GM06990 (cell line): ENCODE measurements around the gene NYNRIN.

ENCODE experiments used
- DNase-seq: peaks from one replicate; pipeline ENCODE4 v3.0.0-alpha.2; 2011; ENCODE audit not compliant: insufficient read length; ENCODE audit errors: extremely low read depth
- H3K27me3 ChIP-seq: replicated peaks from 2 replicates; pipeline ENCODE4 v1.6.0; 2011; ENCODE audit warnings: low read length; ENCODE audit not compliant: control insufficient read depth, insufficient read depth
- H3K36me3 ChIP-seq: 2 replicates; pipeline ENCODE4 v1.5.1; 2011; ENCODE audit warnings: low read length; ENCODE audit not compliant: control insufficient read depth, insufficient read depth
- H3K4me3 ChIP-seq: replicated peaks from 2 replicates; pipeline ENCODE4 v1.5.1; 2011; ENCODE audit warnings: low read depth, mild to moderate bottlenecking, control low read depth, low read length
- TF ChIP-seq, protein P1 (sequence below): IDR thresholded peaks from 2 replicates; pipeline ENCODE4 v1.5.1; 2011; ENCODE audit warnings: low read length, control low read depth, mild to moderate bottlenecking, inconsistent platforms; ENCODE audit not compliant: insufficient read depth, poor library complexity, severe bottlenecking

The NYNRIN gene

DNA sequence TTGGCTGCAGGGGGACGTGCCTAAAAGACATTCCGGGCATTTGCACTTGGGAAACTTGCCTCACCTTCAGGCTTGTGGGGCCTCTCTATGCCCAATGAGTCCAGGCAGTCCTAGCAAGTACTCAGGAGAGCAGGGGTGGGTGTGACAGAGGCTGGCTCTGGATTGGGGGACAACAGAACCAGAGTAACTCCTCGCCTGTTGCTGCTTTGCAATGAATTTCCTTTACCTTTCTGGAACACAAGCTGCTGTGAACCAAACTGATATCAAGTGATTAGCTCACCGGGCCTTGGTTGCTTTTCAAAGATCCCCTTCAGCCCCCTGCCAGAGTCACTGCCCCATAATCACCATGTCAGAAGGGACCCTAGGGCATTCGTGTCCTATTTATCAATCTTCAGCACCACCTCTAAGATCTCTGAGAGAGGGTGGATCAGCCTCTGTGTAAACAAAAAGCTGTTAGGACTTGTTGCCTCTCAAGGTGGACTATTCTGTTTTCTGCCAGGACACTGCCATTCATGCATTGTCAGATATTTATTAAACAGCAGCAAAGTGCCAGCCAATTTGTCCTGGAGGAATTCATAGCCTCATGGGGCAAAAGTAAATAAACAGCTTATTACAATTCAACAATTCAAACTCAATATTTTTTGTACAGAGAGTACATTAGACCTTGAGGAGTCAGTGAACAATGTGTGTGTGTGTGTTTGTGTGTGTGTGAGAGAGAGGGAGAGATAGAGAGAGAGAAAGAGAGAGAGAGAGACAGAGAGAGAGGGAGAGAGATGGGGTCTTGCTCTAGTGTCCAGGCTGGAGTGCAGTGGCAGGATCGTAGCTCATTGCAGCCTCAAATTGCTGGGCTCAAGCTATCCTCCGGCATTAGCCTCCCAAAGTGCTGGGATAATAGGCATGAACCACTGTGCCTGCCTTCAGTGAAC lies 19.6 kb upstream of the NYNRIN start:
- Histone ChIP-seq H3K4me3 (no peak overlapping the region), H3K27me3 (no peaks in the 10 kb centered on the region)
- TF ChIP-seq, protein P1, sequence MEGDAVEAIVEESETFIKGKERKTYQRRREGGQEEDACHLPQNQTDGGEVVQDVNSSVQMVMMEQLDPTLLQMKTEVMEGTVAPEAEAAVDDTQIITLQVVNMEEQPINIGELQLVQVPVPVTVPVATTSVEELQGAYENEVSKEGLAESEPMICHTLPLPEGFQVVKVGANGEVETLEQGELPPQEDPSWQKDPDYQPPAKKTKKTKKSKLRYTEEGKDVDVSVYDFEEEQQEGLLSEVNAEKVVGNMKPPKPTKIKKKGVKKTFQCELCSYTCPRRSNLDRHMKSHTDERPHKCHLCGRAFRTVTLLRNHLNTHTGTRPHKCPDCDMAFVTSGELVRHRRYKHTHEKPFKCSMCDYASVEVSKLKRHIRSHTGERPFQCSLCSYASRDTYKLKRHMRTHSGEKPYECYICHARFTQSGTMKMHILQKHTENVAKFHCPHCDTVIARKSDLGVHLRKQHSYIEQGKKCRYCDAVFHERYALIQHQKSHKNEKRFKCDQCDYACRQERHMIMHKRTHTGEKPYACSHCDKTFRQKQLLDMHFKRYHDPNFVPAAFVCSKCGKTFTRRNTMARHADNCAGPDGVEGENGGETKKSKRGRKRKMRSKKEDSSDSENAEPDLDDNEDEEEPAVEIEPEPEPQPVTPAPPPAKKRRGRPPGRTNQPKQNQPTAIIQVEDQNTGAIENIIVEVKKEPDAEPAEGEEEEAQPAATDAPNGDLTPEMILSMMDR, result no peak

DNA sequence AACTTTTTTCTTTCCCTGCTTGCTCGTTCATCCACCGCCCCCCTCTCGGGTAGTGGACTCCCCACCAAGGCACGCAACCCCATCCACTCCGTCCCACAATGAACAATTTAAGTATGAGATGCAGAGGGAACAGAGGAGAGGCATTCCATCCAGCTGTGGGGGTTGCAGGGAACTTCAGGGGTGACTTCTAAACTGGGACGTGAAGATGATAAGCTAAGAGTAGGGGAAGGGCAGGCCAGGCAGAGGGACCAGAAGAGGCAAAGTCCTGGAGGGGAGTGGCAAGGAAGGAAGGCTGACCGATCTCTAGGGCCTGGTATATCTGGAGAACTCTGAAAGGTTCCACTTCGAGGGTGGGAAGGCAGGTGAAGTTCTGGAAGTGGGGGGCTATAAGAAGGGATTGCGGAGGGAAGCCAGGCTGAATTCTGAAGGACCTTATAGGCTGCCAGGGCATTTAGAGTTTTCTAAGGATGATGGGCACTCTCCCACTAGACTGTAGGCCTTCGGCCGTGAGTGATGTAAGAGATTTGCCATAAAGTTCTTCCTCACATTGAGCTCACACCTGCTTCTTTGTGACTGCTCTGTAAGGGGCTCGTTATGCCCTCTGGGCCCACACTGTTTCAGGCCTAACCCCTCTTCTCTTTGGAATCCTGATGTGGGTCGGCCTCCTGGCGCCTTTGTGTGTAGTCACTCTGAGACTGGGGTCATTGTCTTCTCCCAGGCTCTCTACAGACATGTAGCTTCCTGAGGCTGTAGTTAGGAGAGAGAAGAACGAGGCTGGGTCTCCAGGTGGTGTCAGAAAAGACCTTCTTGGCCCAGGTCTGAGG lies 18.7 kb upstream of the NYNRIN start:
- Histone ChIP-seq H3K36me3 (no peaks in the 10 kb centered on the region), H3K4me3 (no peak overlapping the region), H3K27me3 (no peaks in the 10 kb centered on the region)
- TF ChIP-seq, protein P1, result no peak
- no peak for DNase-seq

More for the DNA sequence above, 19.6 kb upstream of the NYNRIN start:
- H3K36me3 ChIP-seq, result no peaks in the 10 kb centered on the region
- DNase-seq, result no peak

DNA sequence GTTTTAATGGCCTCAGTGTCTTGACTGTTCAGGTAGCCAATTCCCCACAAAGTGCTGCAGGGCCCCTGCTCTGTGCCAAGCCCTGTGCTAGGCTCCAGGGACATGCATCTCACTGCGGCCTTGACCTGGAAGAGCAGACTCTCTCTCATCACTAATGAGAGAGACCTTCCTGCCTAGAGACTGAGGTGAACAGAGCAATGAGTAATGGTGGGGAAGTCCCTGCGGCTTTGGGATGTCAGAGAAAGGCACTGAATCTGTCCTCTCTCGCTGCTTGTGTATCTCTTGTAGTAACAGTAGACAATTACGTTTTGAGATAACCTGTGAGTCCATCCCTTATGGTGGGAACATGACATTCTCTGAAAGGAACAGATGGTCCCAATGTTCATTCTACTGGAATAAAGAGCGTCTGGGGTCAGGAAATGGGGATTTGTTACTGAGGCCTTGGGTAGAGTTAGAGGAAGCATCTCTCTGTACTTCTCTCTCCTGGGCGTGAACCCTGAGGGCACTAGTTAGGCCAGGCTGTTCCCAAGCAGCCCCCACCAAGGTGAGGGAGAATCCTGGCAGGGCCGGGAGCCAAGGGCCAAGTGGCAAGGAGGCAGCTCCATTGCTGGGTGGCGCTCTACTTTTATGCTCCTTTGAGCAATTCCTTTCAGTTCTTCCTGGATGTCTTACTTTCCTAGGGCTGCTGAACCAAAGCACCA lies 17.3 kb upstream of the NYNRIN start:
- Histone ChIP-seq H3K4me3 (no peak overlapping the region), H3K27me3 (no peaks in the 10 kb centered on the region), H3K36me3 (no peaks in the 10 kb centered on the region)
- DNase-seq, result no peak
- TF ChIP-seq, protein P1, result no peak

DNA sequence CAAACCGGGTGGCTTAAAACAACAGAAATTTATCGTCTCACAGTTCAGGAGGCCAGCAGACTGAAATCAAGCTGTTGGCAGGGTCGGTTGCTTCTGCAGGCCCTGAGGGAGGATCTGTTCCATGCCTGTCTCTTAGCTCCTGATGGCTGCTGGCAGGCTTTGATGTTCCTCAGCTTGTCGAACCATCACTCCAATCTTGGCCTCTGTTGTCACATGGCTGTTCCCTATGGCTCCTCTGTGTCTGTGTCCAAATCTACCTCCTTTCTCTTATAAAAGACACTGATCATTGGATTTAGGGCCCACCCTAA lies 16.8 kb upstream of the NYNRIN start:
- TF ChIP-seq, protein P1, result no peak

DNA sequence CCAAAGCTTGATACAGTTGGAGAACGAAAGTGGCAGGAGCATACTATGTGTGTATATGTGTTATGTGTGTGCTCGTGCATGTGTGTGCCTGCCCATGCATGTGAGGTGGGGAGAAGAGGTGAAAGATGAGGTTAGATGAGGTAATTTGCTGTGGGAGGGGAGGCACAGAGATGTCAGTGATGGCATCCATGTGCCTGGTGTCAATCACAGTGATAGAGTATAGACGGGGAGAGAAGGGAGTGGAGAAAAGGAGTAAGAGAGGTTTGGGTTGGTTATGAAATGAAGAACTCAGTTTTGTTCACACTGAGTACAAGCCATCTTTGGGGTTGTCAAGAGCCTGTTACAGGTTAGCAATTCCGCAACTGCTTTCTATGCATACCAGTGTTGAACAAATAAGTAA lies 14.6 kb upstream of the NYNRIN start:
- H3K36me3 ChIP-seq, result no peaks in the 10 kb centered on the region
- no peaks in the 10 kb centered on the region for H3K27me3 ChIP-seq
- DNase-seq, result no peak
- TF ChIP-seq, protein P1, result no peak
- H3K4me3 ChIP-seq, result no peak overlapping the region

More for the DNA sequence above, 16.8 kb upstream of the NYNRIN start:
- H3K4me3 ChIP-seq, result no peak overlapping the region
- DNase-seq, result no peak
- no peaks in the 10 kb centered on the region for H3K36me3 ChIP-seq
- H3K27me3 ChIP-seq, result no peaks in the 10 kb centered on the region
